SK-N-SH (cell line): ENCODE results near the gene RAD51B. TPM values are rescaled to one million over a fixed set of nuclear protein-coding genes. Genes with fewer than 3 reads are reported as not detected.

Experiments used
- CTCF ChIA-PET: fragments of 300-600, 350-600 bp; formaldehyde crosslinking; extraction: SDS; loops from one replicate; lab custom pipeline; 2021; lab: Yijun Ruan, JAX
- POLR2A ChIA-PET: fragments of 350-600 bp; sonication (Branson Sonifier 250); formaldehyde crosslinking; extraction: SDS; loops from one replicate; lab custom pipeline; 2020; ENCODE audit warnings: antibody characterized with exemption, inconsistent platforms; lab: Yijun Ruan, JAX
- DNase-seq: peaks from one replicate; pipeline ENCODE4 v3.0.0; 2012
- H2AFZ ChIP-seq: fragments of 200-600 bp; sonication (generic); 2 replicates; pipeline ENCODE4 v1.8.1; 2016; ENCODE audit warnings: antibody characterized with exemption, mild to moderate bottlenecking, low read depth
- H3F3A ChIP-seq: fragments of 200-600 bp; sonication (generic); replicated peaks from 2 replicates; pipeline ENCODE3; 2016; ENCODE audit warnings: antibody characterized with exemption, mild to moderate bottlenecking; ENCODE audit not compliant: insufficient read depth
- H3K27ac ChIP-seq, 2 experiments: fragments of 200-500 bp in 1 of 2; fragments of 200-600 bp in 1 of 2; sonication (Bioruptor generic) in 1 of 2; sonication (generic), shearing (Covaris generic) in 1 of 2; 2 replicates each; pipeline versions ENCODE4 v1.5.1 to v1.6.1; 2014 to 2016; ENCODE audit warnings: low read depth in 2 of 2, inconsistent platforms in 1 of 2, low read length in 1 of 2, mild to moderate bottlenecking in 1 of 2, mixed read lengths in 1 of 2
- H3K27me3 ChIP-seq: fragments of 200-600 bp; sonication (generic), shearing (Covaris generic); 2 replicates; pipeline ENCODE4 v1.6.1; 2016; ENCODE audit warnings: mixed run types; ENCODE audit not compliant: insufficient read depth
- H3K36me3 ChIP-seq, 2 experiments: fragments of 200-500 bp in 1 of 2; fragments of 200-600 bp in 1 of 2; sonication (Bioruptor generic) in 1 of 2; sonication (generic) in 1 of 2; replicated peaks in 1 of 2; 2 replicates each; pipeline versions ENCODE3 to v1.5.1; 2014 to 2016; ENCODE audit warnings: low read length in 1 of 2, mild to moderate bottlenecking in 1 of 2; ENCODE audit not compliant: insufficient read depth in 2 of 2, control insufficient read depth in 1 of 2
- H3K4me1 ChIP-seq, 2 experiments: fragments of 200-500 bp in 1 of 2; fragments of 200-600 bp in 1 of 2; sonication (Bioruptor generic) in 1 of 2; sonication (generic), shearing (Covaris generic) in 1 of 2; 2 replicates each; pipeline versions ENCODE4 v1.5.1 to v1.6.1; 2014 to 2016; ENCODE audit warnings: low read depth in 1 of 2, low read length in 1 of 2, mixed run types in 1 of 2; ENCODE audit not compliant: insufficient read depth in 2 of 2, control insufficient read depth in 1 of 2
- H3K4me2 ChIP-seq: fragments of 200-600 bp; sonication (generic), shearing (Covaris generic); 2 replicates; pipeline ENCODE4 v1.6.1; 2017; ENCODE audit warnings: mixed run types
- H3K4me3 ChIP-seq, 2 experiments: fragments of 200-500 bp in 1 of 2; fragments of 200-600 bp in 1 of 2; sonication (Bioruptor generic) in 1 of 2; sonication (generic), shearing (Covaris generic) in 1 of 2; 2 replicates each; pipeline versions ENCODE4 v1.5.1 to v1.8.1; 2014 to 2016; ENCODE audit warnings: low read depth in 2 of 2, inconsistent platforms in 1 of 2, low read length in 1 of 2, mild to moderate bottlenecking in 1 of 2, mixed read lengths in 1 of 2, moderate library complexity in 1 of 2
- H3K79me2 ChIP-seq: fragments of 200-600 bp; sonication (generic); 2 replicates; pipeline ENCODE4 v1.8.1; 2017; ENCODE audit warnings: mild to moderate bottlenecking; ENCODE audit not compliant: insufficient read depth
- H3K9ac ChIP-seq: fragments of 200-600 bp; sonication (generic); 2 replicates; pipeline ENCODE4 v1.6.1; 2017; ENCODE audit warnings: mixed run types
- H3K9me2 ChIP-seq: fragments of 200-600 bp; sonication (generic); 2 replicates; pipeline ENCODE4 v1.6.1; 2017; ENCODE audit warnings: mixed run types
- H3K9me3 ChIP-seq: fragments of 200-600 bp; sonication (generic); 2 replicates; pipeline ENCODE4 v1.6.1; 2017; ENCODE audit warnings: mixed run types, mild to moderate bottlenecking, moderate library complexity
- H4K20me1 ChIP-seq: fragments of 200-600 bp; sonication (generic); 2 replicates; pipeline ENCODE4 v1.6.1; 2017; ENCODE audit warnings: mild to moderate bottlenecking, mixed run types; ENCODE audit not compliant: insufficient read depth
- CHD2 ChIP-seq: fragments of 150-350 bp; IDR thresholded peaks from 2 replicates; pipeline ENCODE4 v1.6.1; 2018; ENCODE audit warnings: low read length; ENCODE audit not compliant: partially characterized antibody
- FOXM1 ChIP-seq: IDR thresholded peaks from 2 replicates; pipeline ENCODE4 v1.4.0; 2012; ENCODE audit warnings: low read depth, mild to moderate bottlenecking
- GABPA ChIP-seq: IDR thresholded peaks from 2 replicates; pipeline ENCODE4 v1.4.0; 2012; ENCODE audit warnings: low read depth, mild to moderate bottlenecking
- JUND ChIP-seq: IDR thresholded peaks from 2 replicates; pipeline ENCODE4 v1.4.0; 2012
- MXI1 ChIP-seq: IDR thresholded peaks from 2 replicates; pipeline ENCODE4 v1.6.1; 2012; ENCODE audit warnings: mild to moderate bottlenecking, low read depth, low read length, improper control_type of control experiment
- NRF1 ChIP-seq: IDR thresholded peaks from 2 replicates; pipeline ENCODE4 v1.6.1; 2012; ENCODE audit warnings: low read depth, mild to moderate bottlenecking, low read length
- RCOR1 ChIP-seq: fragments of 150-350 bp; IDR thresholded peaks from 2 replicates; pipeline ENCODE4 v1.6.1; 2017; ENCODE audit warnings: antibody characterized with exemption, low read length
- SIN3A ChIP-seq: IDR thresholded peaks from 2 replicates; pipeline ENCODE4 v1.6.1; 2012; ENCODE audit warnings: low read depth, mild to moderate bottlenecking, low read length, moderate library complexity, borderline replicate concordance
- SMC3 ChIP-seq: IDR thresholded peaks from 2 replicates; pipeline ENCODE4 v1.6.1; 2012; ENCODE audit warnings: low read depth, low read length, improper control_type of control experiment
- TEAD4 ChIP-seq: IDR thresholded peaks from 2 replicates; pipeline ENCODE4 v1.4.0; 2012; ENCODE audit warnings: mild to moderate bottlenecking, borderline replicate concordance; ENCODE audit not compliant: insufficient read depth
- USF1 ChIP-seq: IDR thresholded peaks from 2 replicates; pipeline ENCODE4 v1.4.0; 2012; ENCODE audit warnings: low read depth, borderline replicate concordance
- USF2 ChIP-seq: fragments of 150-350 bp; IDR thresholded peaks from 2 replicates; pipeline ENCODE4 v1.6.1; 2017; ENCODE audit warnings: antibody characterized with exemption, low read length, low read depth, borderline replicate concordance
- YY1 ChIP-seq: IDR thresholded peaks from 2 replicates; pipeline ENCODE4 v1.4.0; 2012; ENCODE audit warnings: low read depth, mild to moderate bottlenecking
- WGBS: methylation state at CpG from one replicate; pipeline ENCODE4 v1.1.6; 2017; ENCODE audit warnings: low lambda C conversion rate; 5-methylcytosine and 5-hydroxymethylcytosine counted together
- polyA plus RNA-seq, 3 experiments: library from polyadenylated mRNA; depleted of rRNA; stranded (reverse); fragments of >200 nt; gene quantifications; 2 replicates each; pipeline ENCODE4 v1.2.3, GENCODE V29; 2012

RAD51B gene
- polyA plus RNA-seq, 1 of the 3 experiments (the other 2 are of a cell fraction) = 6.0 TPM

GRCh38 chr14:68447581-68448251 is 628.1 kb downstream of the RAD51B start:
- CTCF ChIA-PET = interaction anchor here (0.6 to 0.8 kb wide), 2 partner anchors 11 to 52 kb away, joined by 3 to 4 read pairs; no protein-coding TSS in a partner anchor
- H4K20me1 ChIP-seq = no peaks in the 10 kb centered on the region
- no peak overlapping the region for H3K4me3 ChIP-seq
- H3K9me3 ChIP-seq = no peaks in the 10 kb centered on the region
- H3K4me1 ChIP-seq = no peaks in the 10 kb centered on the region; a peak in 2 of 4 replicates
- no peak overlapping the region for H3K9ac ChIP-seq
- 85% methylated on average over 4 of the region's 4 CpGs for WGBS
- no peak for TF ChIP-seq FOXM1
- no peak for TF ChIP-seq MXI1
- TF ChIP-seq USF2 = no peak
- no peak overlapping the region for H3K4me2 ChIP-seq
- peaks cover 5% of the 10 kb centered on the region for H3F3A ChIP-seq
- no peak for DNase-seq
- H3K9me2 ChIP-seq = no peaks in the 10 kb centered on the region
- POLR2A ChIA-PET = no interaction called here
- H3K79me2 ChIP-seq = no peaks in the 10 kb centered on the region
- H3K27ac ChIP-seq = no peak overlapping the region
- no peak overlapping the region for H2AFZ ChIP-seq
- no peaks in the 10 kb centered on the region for H3K36me3 ChIP-seq
- no peaks in the 10 kb centered on the region for H3K27me3 ChIP-seq

- Histone ChIP-seq H3K27me3 (no peaks in the 10 kb centered on the region), H3K79me2 (no peaks in the 10 kb centered on the region), H3K4me3 (no peak overlapping the region), H3K9me2 (no peaks in the 10 kb centered on the region)
- CTCF ChIA-PET = no interaction called here
- TF ChIP-seq JUND (no peak), SMC3 (no peak), TEAD4 (no peak), USF2 (no peak), RCOR1 (no peak), SIN3A (no peak), FOXM1 (no peak), GABPA (no peak), CHD2 (no peak), USF1 (no peak), NRF1 (no peak), YY1 (no peak)
- TF ChIP-seq, all 33 proteins: peak for 0
- POLR2A ChIA-PET = no interaction called here
- Histone ChIP-seq H3K36me3 (no peaks in the 10 kb centered on the region), H3K27ac (no peak overlapping the region), H3F3A (peaks cover 5% of the 10 kb centered on the region), H3K4me1 (no peaks in the 10 kb centered on the region; a peak in 2 of 4 replicates), H3K9me3 (no peaks in the 10 kb centered on the region), H3K9ac (no peak overlapping the region), H2AFZ (no peak overlapping the region), H4K20me1 (no peaks in the 10 kb centered on the region), H3K4me2 (no peak overlapping the region)
- no peak for DNase-seq
- WGBS = 91% methylated on average over 3 of the region's 3 CpGs
Measured at GRCh38 chr14:68448252-68448902, 628.8 kb downstream of the RAD51B start.
